Caco-2 (cell line): ENCODE data around the gene EPS15. TPM values are rescaled to one million over a fixed set of nuclear protein-coding genes. Genes with fewer than 3 reads are reported as not detected.
"Not testable (repeated sequence)": the region's sequence is repeated elsewhere in the genome, so short reads cannot be mapped to it uniquely, and the experiment has no call there.

ENCODE experiments used
- BruUV-seq: library from RNA; stranded (reverse); fragments of 400-500 nt; replicated peaks from 2 replicates; lab custom pipeline; 2021; lab: Mats Ljungman, UMichigan
- CTCF ChIA-PET: fragments of 300-600 bp; sonication (Branson Sonifier 250); formaldehyde crosslinking; loops from one replicate; lab custom pipeline; 2022; ENCODE audit warnings: antibody characterized with exemption; lab: Charles Lee
- POLR2A ChIA-PET: fragments of 300-600 bp; sonication (Branson Sonifier 250); formaldehyde crosslinking; loops from one replicate; lab custom pipeline; 2022; ENCODE audit warnings: antibody characterized with exemption; lab: Charles Lee
- DNase-seq, 2 experiments: peaks; one replicate each; pipeline versions ENCODE4 v3.0.0 to v3.0.0-alpha.2; 2020 to 2022
- H3K27me3 ChIP-seq: replicated peaks from 2 replicates; pipeline ENCODE4 v1.6.0; 2011; ENCODE audit warnings: low read length; ENCODE audit not compliant: control insufficient read depth, insufficient read depth
- H3K36me3 ChIP-seq: 2 replicates; pipeline ENCODE4 v1.5.1; 2011; ENCODE audit warnings: low read length; ENCODE audit not compliant: control insufficient read depth, insufficient read depth
- H3K4me1 ChIP-seq: fragments of 250-450 bp; sonication (Bioruptor Pico); 2 replicates; pipeline ENCODE4 v1.5.1; 2020; ENCODE audit warnings: mild to moderate bottlenecking
- H3K4me3 ChIP-seq: 2 replicates; pipeline ENCODE4 v1.5.1; 2011; ENCODE audit warnings: low read depth, mild to moderate bottlenecking, control low read depth, low read length
- H3K9me3 ChIP-seq: fragments of 250-450 bp; sonication (Bioruptor Pico); 2 replicates; pipeline ENCODE4 v1.5.1; 2020; ENCODE audit warnings: mild to moderate bottlenecking, moderate library complexity
- H3K27ac Mint-ChIP-seq: one replicate; pipeline ENCODE4 v1.8.0; 2022; ENCODE audit warnings: mixed read lengths; ENCODE audit not compliant: unreplicated experiment
- H3K27me3 Mint-ChIP-seq: one replicate; pipeline ENCODE4 v1.8.0; 2022; ENCODE audit warnings: mixed read lengths; ENCODE audit not compliant: insufficient read depth, unreplicated experiment
- H3K36me3 Mint-ChIP-seq: one replicate; pipeline ENCODE4 v1.8.0; 2022; ENCODE audit warnings: mild to moderate bottlenecking, mixed read lengths; ENCODE audit not compliant: insufficient read depth, unreplicated experiment
- H3K4me1 Mint-ChIP-seq: one replicate; pipeline ENCODE4 v1.8.0; 2022; ENCODE audit warnings: low read depth, mixed read lengths; ENCODE audit not compliant: unreplicated experiment
- H3K4me3 Mint-ChIP-seq: one replicate; pipeline ENCODE4 v1.8.0; 2022; ENCODE audit warnings: mild to moderate bottlenecking, moderate library complexity, mixed read lengths; ENCODE audit not compliant: unreplicated experiment
- H3K9me3 Mint-ChIP-seq: one replicate; pipeline ENCODE4 v1.8.0; 2022; ENCODE audit warnings: mixed read lengths; ENCODE audit not compliant: unreplicated experiment
- CTCF ChIP-seq, 2 experiments: fragments of 200-600 bp in 1 of 2; IDR thresholded peaks; 1 replicate in 1 of 2; 2 replicates in 1 of 2; pipeline versions ENCODE4 v1.5.1 to v1.8.0; 2011 to 2022; ENCODE audit warnings: antibody characterized with exemption in 1 of 2, control low read depth in 1 of 2, inconsistent platforms in 1 of 2, low read depth in 1 of 2, low read length in 1 of 2, mild to moderate bottlenecking in 1 of 2, moderate library complexity in 1 of 2; ENCODE audit not compliant: insufficient read depth in 1 of 2, severe bottlenecking in 1 of 2, unreplicated experiment in 1 of 2
- intact Hi-C: fragments of 100-400 bp; cut with micrococcal nuclease; formaldehyde crosslinking; loops from one replicate; pipeline ENCODE4 v1.10.0; 2022; ENCODE audit not compliant: unreplicated experiment
- total RNA-seq: library from RNA; stranded (reverse); gene quantifications from 2 replicates; pipeline ENCODE4 v1.2.3, GENCODE V29; 2022

The EPS15 gene
- total RNA-seq, 1 experiment from 2014 or later = 41.5 TPM

DNA sequence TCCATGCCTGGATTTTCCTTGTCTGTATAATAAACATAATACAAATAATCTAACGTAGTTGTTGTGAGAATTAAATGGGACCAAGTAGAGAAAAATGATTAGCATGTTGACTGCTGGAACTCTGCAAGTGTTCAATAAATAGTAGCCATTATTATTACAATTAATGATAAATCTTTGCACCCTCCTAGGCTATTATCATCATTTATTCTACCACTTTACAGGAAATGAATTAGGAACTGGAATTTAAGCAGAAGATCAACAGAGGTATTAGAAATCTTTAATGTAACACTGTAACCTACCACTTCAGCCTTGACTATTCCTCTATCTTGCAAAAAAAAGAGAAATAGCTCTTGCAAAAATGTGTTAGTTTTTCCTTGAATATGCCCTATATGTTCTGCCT is 126.8 kb downstream of the EPS15 start:
- Histone ChIP-seq H3K27me3 (no peaks in the 10 kb centered on the region), H3K36me3 (no peaks in the 10 kb centered on the region), H3K4me1 (no peaks in the 10 kb centered on the region), H3K9me3 (no peaks in the 10 kb centered on the region), H3K4me3 (no peak overlapping the region)
- ChIA-PET CTCF (no interaction called here), POLR2A (no interaction called here)
- DNase-seq = no peak
- no TSS peak for BruUV-seq
- Mint-ChIP-seq H3K27me3 (no peaks in the 10 kb centered on the region), H3K4me1 (no peaks in the 10 kb centered on the region), H3K27ac (no peak overlapping the region), H3K4me3 (no peak overlapping the region), H3K36me3 (peaks cover 14% of the 10 kb centered on the region), H3K9me3 (no peaks in the 10 kb centered on the region)
- TF ChIP-seq CTCF (IDR thresholded peaks at IDR 0.05; ENCODE audit: insufficient read depth in 1 of 2, low read depth in 1 of 2, low read length in 1 of 2, severe bottlenecking in 1 of 2, unreplicated experiment in 1 of 2) = no peak
- intact Hi-C loops = no loop called here

DNA sequence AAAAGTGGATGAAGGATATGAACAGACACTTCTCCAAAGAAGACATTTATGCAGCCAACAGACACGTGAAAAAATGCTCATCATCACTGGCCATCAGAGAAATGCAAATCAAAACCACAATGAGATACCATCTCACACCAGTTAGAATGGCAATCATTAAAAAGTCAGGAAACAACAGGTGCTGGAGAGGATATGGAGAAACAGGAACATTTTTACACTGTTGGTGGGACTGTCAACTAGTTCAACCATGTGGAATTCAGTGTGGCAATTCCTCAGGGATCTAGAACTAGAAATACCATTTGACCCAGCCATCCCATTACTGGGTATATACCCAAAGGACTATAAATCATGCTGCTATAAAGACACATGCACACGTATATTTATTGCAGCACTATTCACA is 128.4 kb downstream of the EPS15 start:
- POLR2A ChIA-PET, H3K4me1 ChIP-seq, H3K36me3 ChIP-seq: not testable (repeated sequence)

DNA sequence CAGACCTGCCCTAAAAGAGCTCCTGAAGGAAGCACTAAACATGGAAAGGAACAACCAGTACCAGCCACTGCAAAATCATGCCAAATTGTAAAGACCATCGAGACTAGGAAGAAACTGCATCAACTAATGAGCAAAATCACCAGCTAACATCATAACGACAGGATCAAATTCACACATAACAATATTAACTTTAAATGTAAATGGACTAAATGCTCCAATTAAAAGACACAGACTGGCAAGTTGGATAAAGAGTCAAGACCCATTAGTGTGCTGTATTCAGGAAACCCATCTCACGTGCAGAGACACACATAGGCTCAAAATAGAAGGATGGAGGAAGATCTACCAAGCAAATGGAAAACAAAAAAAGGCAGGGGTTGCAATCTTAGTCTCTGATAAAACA is 131.8 kb downstream of the EPS15 start:
- H3K4me3 ChIP-seq, H3K4me3 Mint-ChIP-seq, H3K27me3 Mint-ChIP-seq, intact Hi-C loops, BruUV-seq, CTCF ChIA-PET, H3K27me3 ChIP-seq, H3K4me1 ChIP-seq, H3K4me1 Mint-ChIP-seq, H3K36me3 ChIP-seq, H3K27ac Mint-ChIP-seq, H3K9me3 ChIP-seq, POLR2A ChIA-PET, DNase-seq: not testable (repeated sequence)
- peaks cover 14% of the 10 kb centered on the region for H3K36me3 Mint-ChIP-seq
- peaks cover 10% of the 10 kb centered on the region for H3K9me3 Mint-ChIP-seq

More for the DNA sequence above, 128.4 kb downstream of the EPS15 start:
- H3K9me3 ChIP-seq, CTCF ChIA-PET, DNase-seq, H3K27me3 Mint-ChIP-seq, BruUV-seq, H3K4me3 ChIP-seq, H3K4me3 Mint-ChIP-seq, H3K27ac Mint-ChIP-seq, intact Hi-C loops, H3K27me3 ChIP-seq, H3K4me1 Mint-ChIP-seq: not testable (repeated sequence)
- H3K36me3 Mint-ChIP-seq = peaks cover 17% of the 10 kb centered on the region
- peaks cover 10% of the 10 kb centered on the region for H3K9me3 Mint-ChIP-seq

DNA sequence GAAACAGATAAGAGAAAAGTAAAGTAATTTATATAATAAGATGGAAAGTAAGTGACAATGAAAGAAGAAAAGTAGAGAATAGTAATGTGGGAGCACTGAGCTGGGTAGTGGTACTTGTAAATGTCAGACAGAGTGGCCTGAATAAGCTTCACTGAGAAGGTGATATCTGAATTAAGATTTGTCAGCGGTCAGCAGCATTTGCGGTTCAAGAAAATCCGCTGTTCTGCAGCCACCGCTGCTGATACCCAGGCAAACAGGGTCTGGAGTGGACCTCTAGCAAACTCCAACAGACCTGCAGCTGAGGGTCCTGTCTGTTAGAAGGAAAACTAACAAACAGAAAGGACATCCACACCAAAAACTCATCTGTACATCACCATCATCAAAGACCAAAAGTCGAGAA is 132.8 kb downstream of the EPS15 start:
- H3K4me3 ChIP-seq, H3K36me3 ChIP-seq, H3K4me1 Mint-ChIP-seq, H3K4me3 Mint-ChIP-seq, DNase-seq, BruUV-seq, CTCF ChIA-PET, H3K9me3 ChIP-seq, H3K27me3 Mint-ChIP-seq, H3K27me3 ChIP-seq, H3K4me1 ChIP-seq, H3K27ac Mint-ChIP-seq, intact Hi-C loops, POLR2A ChIA-PET: not testable (repeated sequence)
- Mint-ChIP-seq H3K36me3 (peaks cover 14% of the 10 kb centered on the region), H3K9me3 (peaks cover 10% of the 10 kb centered on the region)
